SHP77 (cell line): ENCODE results near the gene DSC2.

Experiments used
- DNase-seq, 2 experiments: peaks; one replicate each; lab custom pipeline; 2025; lab: John Stamatoyannopoulos, UW

DSC2 gene

DNA sequence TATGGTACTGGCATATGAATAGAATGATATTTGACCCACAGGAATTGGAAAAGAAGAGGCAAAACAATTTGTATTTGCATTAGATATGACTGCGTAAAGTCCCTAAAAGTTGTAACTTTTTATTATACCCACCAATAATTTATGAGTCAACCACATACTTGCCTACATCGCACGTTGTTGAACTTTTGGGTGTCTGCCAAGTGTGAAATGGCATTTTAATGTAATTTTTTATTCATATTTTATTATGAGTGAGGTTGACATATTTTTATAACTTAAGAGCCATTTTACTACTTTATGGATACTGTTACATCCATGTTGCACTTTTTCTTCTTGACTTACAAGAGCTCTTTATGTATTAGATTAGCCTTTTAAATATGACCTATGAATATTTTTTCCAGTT, 4.6 kb downstream of the DSC2 start:
- DNase-seq = no peak

DNA sequence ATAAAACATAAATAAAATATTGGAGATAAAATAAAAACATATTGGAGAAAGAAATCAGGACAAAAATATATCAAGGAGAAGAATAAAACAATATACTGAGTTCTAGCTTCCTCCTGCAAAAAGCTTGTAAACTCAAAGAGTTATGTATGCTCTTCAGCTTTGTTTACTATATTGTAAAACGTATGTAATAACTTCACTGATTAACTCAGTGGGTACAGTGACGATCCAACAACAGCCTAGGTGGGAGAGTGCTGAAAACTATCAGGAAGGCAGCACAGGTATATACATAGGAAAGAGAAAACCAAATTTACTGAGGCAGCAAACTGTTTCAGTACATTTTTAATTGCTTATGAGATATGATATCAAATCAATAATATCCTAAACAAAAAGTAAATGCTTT, 8.3 kb downstream of the DSC2 start:
- DNase-seq = no peak

DNA sequence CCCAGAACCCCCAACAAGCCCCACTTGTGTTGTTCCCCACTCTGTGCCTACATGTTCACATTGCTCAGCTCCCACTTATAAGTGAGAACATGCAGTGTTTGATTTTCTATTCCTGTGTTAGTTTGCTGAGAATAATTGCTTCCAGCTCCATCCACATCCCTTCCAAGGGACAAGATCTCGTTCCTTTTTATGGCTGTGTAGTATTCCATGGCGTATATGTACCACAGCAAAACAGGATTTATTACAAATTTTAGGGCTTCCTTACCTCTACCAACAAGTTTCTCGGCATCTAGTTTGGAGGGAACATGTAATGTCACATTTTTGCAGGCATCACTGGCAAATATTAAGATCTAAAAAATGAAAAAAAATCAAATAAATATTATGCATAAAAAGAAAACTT, 8.9 kb downstream of the DSC2 start:
- DNase-seq = no peak

DNA sequence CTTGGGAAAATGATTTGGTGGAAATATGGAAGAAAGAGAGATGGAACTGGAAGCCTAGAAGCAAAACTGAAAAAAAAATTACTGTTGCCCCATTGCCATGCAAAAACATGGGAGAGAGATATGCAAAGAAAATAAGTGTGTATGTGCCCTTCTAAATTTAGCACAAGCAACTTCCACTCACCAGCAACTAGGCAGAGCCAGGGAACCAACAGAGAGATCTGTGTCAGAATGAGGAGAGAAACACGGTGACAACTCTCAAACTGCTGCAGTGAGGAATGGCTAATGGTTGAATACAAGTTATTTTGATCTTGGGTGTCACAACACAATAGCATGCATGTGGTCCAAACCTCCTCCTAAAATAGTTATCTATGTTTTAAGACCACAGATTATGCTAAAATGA, 10.9 kb downstream of the DSC2 start:
- no peak for DNase-seq

DNA sequence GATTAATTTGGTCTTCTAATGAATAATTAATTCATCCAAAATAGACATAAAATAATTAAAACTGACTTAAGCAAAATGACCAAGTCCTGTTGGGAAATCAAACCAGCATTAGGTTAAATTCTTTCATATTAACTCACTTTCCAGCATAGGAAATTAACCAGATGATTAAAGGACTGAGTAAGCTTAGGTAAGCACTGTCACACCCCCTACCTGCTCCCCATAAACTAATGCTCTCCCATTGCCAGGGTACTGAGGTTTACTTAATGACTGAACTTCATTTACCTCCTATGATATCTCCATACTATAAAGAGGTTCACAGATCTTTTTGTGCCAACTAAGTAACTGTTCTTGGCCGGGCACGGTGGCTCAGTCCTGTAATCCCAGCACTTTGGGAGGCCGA, 13.7 kb downstream of the DSC2 start:
- DNase-seq = no peak

DNA sequence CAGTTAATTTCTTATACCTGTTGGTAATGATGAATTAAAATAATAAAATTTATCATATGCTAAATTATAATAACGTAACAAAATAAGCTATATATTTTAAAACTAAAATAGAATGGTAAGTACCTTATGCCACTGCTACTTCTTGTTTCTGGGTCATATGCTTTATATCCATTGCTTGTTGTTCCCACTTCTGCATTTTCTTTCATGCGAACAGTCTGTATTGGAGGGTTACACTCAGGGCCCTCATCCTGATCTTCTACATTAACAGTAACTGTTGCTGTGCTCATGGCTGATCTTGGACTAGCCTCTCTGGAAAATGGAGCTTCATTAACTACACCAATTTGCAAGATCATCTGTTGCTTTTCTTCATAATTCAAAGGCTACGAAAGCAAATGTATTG, 22.2 kb downstream of the DSC2 start:
- DNase-seq = no peak

DNA sequence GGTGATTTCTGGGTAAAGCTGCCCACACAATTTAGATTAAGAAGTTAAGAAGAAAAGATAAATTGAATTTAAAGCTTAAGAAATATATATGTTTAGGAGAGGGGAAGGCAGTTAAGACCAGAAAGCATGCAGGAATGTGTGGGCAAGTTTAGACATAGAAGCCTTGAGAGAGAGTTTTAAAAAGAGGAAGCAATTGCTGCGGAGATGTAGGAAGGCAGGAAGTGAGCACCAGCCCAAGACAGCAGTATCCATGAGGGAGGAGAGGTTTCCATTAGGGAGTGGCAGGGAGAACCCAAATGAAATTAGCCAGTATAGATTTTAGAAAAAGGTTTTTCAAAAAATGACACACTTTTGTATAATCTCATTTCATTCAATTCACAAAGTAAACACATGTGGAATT, 24.3 kb downstream of the DSC2 start:
- no peak for DNase-seq

DNA sequence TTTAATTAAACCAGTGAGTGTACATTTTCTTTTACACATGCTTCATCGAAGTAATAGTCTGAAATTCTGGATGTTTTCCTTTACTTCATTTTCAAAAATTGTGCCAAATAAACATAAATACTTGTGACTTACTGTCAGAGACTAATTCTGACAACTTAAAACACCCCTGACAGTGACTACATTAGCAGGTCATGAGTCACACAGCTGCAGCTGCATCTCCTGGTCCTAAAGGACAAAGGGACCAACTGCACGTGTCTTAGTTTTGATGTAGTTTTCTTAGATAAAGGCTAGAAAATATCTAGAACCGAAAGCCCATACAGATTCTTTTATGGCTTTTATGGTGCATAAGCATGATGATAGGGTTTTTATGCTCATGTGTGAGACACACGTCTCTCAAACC, 30.0 kb downstream of the DSC2 start:
- DNase-seq = no peak

DNA sequence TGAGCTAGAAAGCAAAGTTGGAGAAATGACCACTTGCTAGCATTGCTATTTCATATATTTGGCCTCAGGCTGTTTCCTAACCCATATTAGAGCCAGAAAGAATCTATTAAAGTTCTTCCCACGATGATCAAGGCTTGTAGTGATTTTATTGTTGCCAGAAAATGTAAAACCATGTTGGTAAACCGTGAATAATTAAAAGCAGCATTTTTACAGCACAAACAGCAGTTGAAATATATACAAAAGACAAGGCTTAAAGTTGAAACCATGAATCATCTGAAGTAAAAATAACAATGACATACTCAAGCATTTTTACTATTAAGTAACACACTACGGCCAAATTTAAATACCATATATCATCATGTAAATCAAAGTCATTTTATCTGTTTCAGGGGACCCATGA, 32.0 kb downstream of the DSC2 start:
- DNase-seq = no peak

DNA sequence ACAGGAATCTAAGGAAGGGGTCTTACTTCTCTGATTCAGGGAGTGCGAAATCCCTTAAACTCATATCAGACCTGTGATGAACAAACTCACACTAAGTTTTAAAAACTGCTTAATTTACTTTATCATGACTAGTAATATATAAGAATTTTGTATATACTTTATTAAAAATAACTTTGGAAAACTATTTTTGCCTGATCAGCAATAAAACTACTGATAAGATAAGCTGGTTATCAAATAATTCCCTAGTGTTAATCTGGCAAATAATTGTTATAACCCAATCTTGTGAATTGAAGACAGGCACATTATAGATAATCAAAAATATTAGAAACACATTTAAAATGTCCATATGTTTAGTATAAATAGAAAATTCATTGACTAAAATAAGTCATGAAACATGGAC, 36.0 kb downstream of the DSC2 start:
- DNase-seq = no peak

DNA sequence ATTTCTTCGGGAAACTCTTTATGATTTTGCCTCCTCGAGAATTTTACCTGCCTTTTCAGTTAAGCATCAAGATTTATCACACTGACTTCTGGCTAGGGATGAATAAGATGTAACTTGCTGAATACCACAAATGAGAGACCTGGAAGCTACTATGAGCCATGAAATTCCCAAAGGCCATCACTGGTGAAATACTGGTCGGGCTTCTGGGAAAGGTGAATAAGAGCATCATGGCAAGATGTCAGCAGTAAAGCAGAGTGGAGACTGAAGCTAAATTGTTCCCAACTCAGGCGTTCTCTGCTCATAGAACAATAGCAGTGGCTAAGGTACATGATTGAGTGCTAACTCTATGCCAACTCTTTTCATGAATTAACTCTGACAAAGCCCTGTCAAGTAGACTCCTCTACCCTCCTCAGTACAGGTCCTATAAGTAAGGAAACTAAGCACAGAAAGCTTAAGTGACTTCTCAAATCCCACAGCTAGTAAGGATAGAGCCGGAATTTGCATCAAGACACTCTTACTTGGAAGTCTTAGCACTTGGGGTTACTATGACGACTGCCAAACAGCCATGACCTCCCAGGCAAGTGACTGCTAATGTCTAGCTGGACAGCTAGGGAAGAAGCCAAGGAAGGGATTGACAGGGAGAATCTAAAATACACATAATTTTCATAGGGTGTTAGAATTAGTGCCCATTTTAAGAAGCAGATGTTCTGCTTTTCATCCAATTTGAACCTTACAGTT, 37.0 kb downstream of the DSC2 start:
- no peak for DNase-seq

DNA sequence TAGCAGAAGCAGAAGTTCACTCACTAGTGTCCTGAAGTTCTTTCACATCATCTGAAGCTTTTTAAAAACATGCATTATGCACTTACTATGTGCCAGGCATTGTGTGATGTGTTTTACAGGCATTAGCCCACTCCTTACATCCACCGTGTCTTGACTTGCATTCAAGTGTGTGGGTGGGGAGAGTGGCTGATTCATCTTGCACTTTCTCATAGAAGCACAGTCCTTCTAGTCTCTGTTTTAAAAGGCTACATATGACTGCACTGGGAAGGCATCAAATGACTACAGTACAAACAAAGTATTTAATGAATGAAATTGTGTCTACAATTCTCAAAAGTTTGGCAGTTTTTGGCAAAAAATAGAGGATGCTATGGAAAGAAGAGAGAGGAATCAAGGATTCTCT, 38.1 kb downstream of the DSC2 start:
- DNase-seq = no peak

DNA sequence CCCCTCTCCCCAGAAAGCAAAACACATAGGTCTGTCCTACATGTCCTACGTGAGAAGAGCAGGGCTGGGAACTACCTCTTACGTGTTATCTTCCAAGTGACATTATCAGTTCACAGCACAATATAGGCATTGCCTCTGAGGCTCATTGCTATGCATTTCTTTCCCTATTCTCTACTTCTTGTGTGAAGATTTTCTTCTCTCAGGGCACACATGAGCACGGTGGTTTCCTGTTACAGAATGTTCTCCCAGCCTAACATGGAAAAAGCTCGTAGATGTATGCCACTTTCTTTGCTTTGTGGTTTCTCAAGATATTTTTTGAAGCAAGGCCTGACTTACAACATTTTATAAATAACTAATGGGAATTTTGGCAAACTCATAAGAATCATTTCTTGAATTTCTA, 40.3 kb downstream of the DSC2 start:
- DNase-seq = no peak

DNA sequence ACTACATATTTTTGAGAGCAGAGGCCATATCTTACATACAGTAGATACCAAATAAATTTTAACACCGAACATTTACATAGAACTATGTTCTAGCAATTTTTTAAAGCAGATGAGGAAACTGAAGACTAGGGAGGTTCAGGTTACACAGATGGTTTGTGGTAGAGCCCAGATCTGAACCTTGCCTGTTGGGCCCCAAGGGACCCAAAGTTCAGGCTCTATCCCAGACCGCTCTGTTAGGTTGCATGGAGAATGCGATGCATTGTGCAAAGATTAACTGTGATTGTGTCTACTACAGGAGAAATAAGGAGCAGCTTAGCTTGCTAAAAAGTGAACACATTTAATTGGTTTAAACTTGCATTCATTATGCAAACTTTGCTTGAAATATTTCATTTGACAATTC, 43.3 kb downstream of the DSC2 start:
- no peak for DNase-seq

DNA sequence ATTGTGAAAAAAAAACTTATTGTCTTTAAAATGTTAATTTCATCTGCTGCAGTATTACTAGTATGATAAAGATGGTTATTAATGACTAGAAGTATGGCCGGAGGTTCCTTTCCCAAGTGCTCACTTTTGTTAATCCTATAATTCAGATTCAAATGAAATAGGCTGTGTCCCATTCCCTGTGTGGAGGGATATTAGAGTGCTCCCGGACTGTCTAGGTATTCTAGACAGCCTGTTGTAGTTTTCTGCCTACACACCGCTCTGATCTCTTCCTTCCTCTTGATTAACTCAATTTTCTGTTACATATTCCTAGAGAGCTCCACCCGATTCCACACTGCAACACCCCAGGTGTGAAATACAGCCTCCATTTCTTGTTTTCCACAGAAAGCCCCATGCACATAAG, 44.3 kb downstream of the DSC2 start:
- no peak for DNase-seq

DNA sequence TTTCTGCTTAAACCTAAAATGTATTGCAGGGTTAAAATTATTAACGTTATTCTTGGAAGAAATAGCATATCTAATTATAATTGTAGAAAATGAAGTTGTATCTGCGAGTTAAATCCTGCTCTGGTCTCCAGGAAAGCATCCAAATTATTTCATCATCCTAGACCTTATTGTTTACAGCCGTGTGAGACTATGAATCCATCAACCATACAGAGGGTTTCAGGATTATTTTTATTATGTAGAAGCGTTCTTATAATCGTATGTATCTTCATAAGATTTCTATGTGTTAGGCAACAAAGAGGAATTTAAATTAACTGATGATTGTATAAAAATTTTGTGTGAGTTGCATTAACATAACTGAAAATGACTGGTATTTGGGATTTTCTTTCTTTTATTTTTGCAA, 45.2 kb downstream of the DSC2 start:
- DNase-seq = no peak

DNA sequence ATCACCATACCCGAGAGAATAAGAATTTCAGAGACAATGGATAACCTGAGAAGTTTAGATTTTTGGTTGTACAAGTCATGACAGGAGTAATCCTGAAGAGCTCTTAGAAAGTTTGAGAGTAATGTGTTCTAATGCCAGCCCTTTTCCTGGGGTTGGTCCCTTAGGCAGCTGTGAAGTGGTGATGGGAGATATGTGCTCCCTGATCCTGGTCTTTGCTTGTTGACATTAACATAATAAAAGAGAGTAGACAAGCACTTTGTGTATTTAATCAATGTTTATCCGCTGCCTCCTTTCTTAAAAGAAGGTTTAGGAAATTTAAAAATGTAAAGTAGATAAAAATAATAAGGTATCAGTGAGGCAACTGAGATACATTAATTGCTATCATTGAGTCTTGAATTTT, 45.9 kb downstream of the DSC2 start:
- no peak for DNase-seq

DNA sequence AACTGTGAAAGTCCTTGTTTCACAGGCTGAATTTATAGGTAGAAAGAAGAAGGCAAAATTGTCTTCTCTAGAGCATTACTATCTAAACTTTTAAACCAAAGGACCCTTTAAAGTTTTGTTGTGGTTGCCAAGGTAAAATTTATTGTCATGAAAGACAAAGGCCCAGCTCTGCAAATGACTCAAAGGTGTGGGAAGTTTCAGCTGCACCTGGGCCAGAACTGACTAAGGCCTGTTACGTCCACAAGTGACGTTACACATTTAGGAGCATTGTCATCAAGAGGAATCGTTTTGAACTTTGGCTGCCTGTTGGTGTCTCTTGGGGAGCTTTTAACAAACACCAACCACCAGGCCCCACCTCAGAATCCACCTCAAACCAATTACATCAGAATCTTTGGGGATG, 51.6 kb downstream of the DSC2 start:
- no peak for DNase-seq

DNA sequence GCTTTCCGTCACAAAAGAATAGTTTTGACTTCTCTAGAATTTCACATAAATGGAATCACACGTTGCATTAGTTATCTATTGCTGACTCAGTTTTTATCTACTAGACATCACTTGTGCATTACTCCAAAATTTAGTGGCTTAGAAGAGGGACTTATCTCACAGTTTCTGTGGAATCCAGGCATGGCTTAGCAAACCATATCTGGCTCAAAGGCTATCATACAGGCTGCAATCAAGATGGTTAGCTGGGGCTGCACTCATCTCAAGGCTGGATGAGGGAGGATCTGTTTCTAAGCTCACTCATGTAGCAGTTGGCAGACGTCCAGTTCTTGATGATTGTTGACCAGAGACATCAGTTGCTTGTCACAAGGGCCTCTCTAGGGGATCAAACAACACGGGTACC, 53.0 kb downstream of the DSC2 start:
- peak; percentile 34 to 70 for DNase-seq

DNA sequence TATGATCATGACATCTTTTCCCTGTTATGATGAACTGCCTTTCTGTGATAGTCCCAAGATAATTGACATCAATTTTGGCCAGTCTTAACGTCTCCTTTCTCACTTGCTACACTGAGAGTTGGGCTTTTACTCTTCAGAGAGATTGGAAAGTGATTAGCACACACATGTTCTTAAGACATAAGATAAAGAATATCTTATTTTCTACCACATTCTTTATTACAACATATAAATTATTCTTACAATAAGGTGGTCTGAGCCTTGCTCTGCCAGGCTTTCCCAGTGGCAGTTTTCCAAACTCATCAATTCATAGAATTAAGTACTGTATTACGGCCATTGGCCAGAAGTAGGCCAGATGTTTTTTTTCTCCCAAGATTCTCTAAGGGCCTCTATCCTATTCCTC, 54.0 kb downstream of the DSC2 start:
- DNase-seq = no peak

DNA sequence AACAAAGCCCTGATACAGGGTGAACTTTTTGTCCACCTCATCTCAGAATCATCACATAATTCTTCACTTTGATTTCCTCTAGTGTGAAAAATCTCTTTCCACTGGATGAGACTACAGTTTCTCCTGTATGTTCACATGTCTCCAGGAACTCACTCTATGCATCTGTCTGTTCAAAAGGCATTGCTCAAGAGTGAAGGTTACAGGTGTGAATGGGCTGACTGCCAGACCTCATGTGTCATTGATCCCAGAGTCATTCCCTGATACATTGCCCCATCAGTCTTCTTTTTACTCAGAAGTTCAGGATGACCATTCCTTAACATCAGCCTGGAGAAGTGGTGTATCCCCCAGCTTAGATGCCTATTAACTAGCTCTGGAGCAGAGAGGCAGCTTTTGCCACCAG, 55.3 kb downstream of the DSC2 start:
- DNase-seq = no peak

DNA sequence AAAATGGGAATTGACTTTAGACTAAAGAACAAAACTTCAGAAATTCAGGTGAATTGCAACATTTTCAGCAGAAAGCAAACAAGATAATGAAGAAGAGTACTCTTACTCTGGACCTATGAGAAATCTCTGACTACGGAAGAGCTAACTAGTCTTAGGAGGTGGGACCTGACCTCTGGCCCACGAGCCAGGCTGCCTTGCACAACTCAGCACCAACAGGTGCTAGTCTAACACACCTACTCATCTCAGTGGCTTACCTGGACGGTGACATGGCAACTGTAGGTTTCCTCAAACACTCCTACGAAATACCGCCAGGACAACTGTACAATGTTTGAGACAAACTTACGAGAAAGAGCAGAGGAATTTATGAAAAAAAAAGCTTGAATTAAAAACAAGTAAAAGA, 56.6 kb downstream of the DSC2 start:
- no peak for DNase-seq

DNA sequence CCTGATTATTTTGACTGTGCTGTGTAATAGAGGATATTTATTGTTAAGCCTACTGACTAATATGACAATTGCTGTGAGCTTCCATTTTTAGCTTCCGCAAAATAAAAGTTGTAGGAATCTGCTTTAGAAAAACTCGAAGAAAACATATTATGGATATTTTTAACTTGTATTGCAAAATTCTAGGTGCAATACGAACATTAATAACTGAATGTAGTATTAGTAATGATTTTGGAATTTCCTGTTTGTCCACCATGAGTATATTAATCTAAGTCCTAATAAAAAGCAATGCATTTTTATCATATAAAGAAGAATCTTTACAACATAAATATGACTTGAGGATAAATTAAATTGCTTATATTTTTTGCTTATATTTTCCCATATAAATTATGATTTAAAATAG, 57.3 kb downstream of the DSC2 start:
- DNase-seq = no peak

DNA sequence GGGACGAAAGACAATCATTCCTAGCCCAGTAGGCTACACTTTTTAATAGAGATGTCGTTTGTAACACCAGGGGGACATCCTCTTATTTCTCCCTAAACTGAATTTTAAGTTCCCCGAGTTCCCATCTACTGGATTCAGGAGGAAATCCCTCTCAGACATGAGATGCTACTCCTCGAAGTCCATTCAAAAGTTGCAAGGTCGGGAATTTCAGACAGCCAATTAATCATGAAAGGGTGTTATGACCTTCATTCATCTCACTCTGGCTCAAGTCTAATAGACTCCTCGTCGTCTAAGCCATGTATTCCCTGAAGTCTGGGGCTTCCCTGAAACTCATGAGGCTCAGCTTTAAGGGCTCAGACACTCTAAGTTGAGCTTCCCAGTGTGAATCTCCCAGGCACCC, 58.5 kb downstream of the DSC2 start:
- DNase-seq = no peak
